SKM-1 treated with dmso at 0.1 percent for 144 hours (cell line): ENCODE measurements around the gene PROM2.

Experiments used
- DNase-seq: peaks from one replicate; lab custom pipeline; 2025; ENCODE audit not compliant: unreplicated experiment; lab: John Stamatoyannopoulos, UW

PROM2 gene

GRCh38 chr2:95319481-95320343, 45.5 kb downstream of the PROM2 start:
- no peak for DNase-seq

- no peak for DNase-seq
Observed at GRCh38 chr2:95320344-95320712, 46.1 kb downstream of the PROM2 start.

- DNase-seq, result no peak
Observed at GRCh38 chr2:95320986-95321767, 46.9 kb downstream of the PROM2 start.

GRCh38 chr2:95323347-95324155, 49.3 kb downstream of the PROM2 start:
- DNase-seq, result no peak

GRCh38 chr2:95325026-95325425, 50.8 kb downstream of the PROM2 start:
- no peak for DNase-seq

GRCh38 chr2:95325590-95326432, 51.6 kb downstream of the PROM2 start:
- no peak for DNase-seq

- no peak for DNase-seq
Observed at GRCh38 chr2:95326433-95327140, 52.3 kb downstream of the PROM2 start.

GRCh38 chr2:95327861-95328260, 53.6 kb downstream of the PROM2 start:
- no peak for DNase-seq

- no peak for DNase-seq
Observed at GRCh38 chr2:95328358-95329125, 54.3 kb downstream of the PROM2 start.

- DNase-seq, result no peak
Observed at GRCh38 chr2:95329401-95329800, 55.2 kb downstream of the PROM2 start.

GRCh38 chr2:95329891-95330793, 55.9 kb downstream of the PROM2 start:
- DNase-seq, result no peak

GRCh38 chr2:95330794-95331338, 56.6 kb downstream of the PROM2 start:
- no peak for DNase-seq

- DNase-seq, result no peak
Observed at GRCh38 chr2:95331606-95332005, 57.4 kb downstream of the PROM2 start.

GRCh38 chr2:95332036-95332435, 57.8 kb downstream of the PROM2 start:
- no peak for DNase-seq

- DNase-seq, result no peak
Observed at GRCh38 chr2:95333056-95333455, 58.8 kb downstream of the PROM2 start.

- no peak for DNase-seq
Observed at GRCh38 chr2:95333888-95334338, 59.7 kb downstream of the PROM2 start.

- no peak for DNase-seq
Observed at GRCh38 chr2:95334916-95335641, 60.8 kb downstream of the PROM2 start.
